ENCODE results near the gene BMX. TPM values are rescaled to one million over a fixed set of nuclear protein-coding genes. Genes with fewer than 3 reads are reported as not detected.

The BMX gene
- total and polyA plus RNA-seq, 2 donors (not counting 1 experiment from before 2014, with no cell fraction given), result not detected

GRCh38 chrX:15547356-15547755, 46.7 kb downstream of the BMX start:
- Mint-ChIP-seq H3K4me3 (no peak overlapping the region), H3K9me3 (ENCODE audit: insufficient read depth) (no peaks in the 10 kb centered on the region), H3K4me1 (no peaks in the 10 kb centered on the region), H3K27me3 (no peaks in the 10 kb centered on the region), H3K27ac (no peak overlapping the region)
- ChIA-PET POLR2A (no interaction called here), CTCF (no interaction called here)
- no peak overlapping the region for H3K4me3 ChIP-seq (ENCODE audit: control extremely low read depth in 1 of 5, extremely low read depth in 1 of 5, insufficient read depth in 1 of 5, low read depth in 2 of 5, low read length in 4 of 5)
- H3K36me3 ChIP-seq (replicated peaks in 1 of 2; ENCODE audit: control extremely low read depth in 1 of 2, control insufficient read depth in 1 of 2, extremely low read depth in 1 of 2, insufficient read depth in 2 of 2, low read length in 1 of 2), result no peaks in the 10 kb centered on the region
- H3K27ac ChIP-seq (ENCODE audit: low read length in 2 of 2), result no peak overlapping the region
- H3K79me2 ChIP-seq (ENCODE audit: control insufficient read depth, insufficient read depth, low read length), result no peaks in the 10 kb centered on the region
- no peaks in the 10 kb centered on the region for H4K20me1 ChIP-seq (ENCODE audit: control insufficient read depth, insufficient read depth, low read length, poor library complexity, severe bottlenecking)
- TF ChIP-seq CTCF (IDR thresholded peaks at IDR 0.05), result no peak
- TF ChIP-seq EZH2 (IDR thresholded peaks at IDR 0.05; ENCODE audit: borderline replicate concordance, insufficient read depth, low read depth, low read length, poor library complexity, severe bottlenecking), result no peak
- H3K9ac ChIP-seq (ENCODE audit: low read length), result no peak overlapping the region
- no peak for DNase-seq
- whole genome bisulfite sequencing (ENCODE audit: insufficient coverage), result no CpG with 5 or more reads among the region's 2 CpGs
- no peak for ATAC-seq (ENCODE audit: low read depth)
- no peak overlapping the region for H3K4me2 ChIP-seq (replicated peaks; ENCODE audit: low read depth, low read length, poor library complexity, severe bottlenecking)
- H3K27me3 ChIP-seq (replicated peaks in 1 of 4; ENCODE audit: control extremely low read depth in 1 of 4, control insufficient read depth in 3 of 4, insufficient read depth in 4 of 4, low read length in 3 of 4), result no peaks in the 10 kb centered on the region
- H3K4me1 ChIP-seq (ENCODE audit: control insufficient read depth in 2 of 2, insufficient read depth in 2 of 2, low read length in 2 of 2), result no peaks in the 10 kb centered on the region
- no peaks in the 10 kb centered on the region for H3K9me3 ChIP-seq (ENCODE audit: control extremely low read depth in 1 of 3, control insufficient read depth in 2 of 3, insufficient read depth in 1 of 3, low read length in 2 of 3)
- intact Hi-C loops (cut with micrococcal nuclease), result no loop called here
- H2AFZ ChIP-seq (ENCODE audit: insufficient read depth, low read depth, low read length, poor library complexity, severe bottlenecking), result no peak overlapping the region

GRCh38 chrX:15549189-15550012, 48.8 kb downstream of the BMX start:
- POLR2A ChIA-PET, result no interaction called here
- ATAC-seq (ENCODE audit: low read depth), result no peak
- Histone ChIP-seq H3K4me1 (ENCODE audit: control insufficient read depth in 2 of 2, insufficient read depth in 2 of 2, low read length in 2 of 2) (no peaks in the 10 kb centered on the region), H3K36me3 (replicated peaks in 1 of 2; ENCODE audit: control extremely low read depth in 1 of 2, control insufficient read depth in 1 of 2, extremely low read depth in 1 of 2, insufficient read depth in 2 of 2, low read length in 1 of 2) (no peaks in the 10 kb centered on the region), H3K9me3 (ENCODE audit: control extremely low read depth in 1 of 3, control insufficient read depth in 2 of 3, insufficient read depth in 1 of 3, low read length in 2 of 3) (no peaks in the 10 kb centered on the region), H3K79me2 (ENCODE audit: control insufficient read depth, insufficient read depth, low read length) (no peaks in the 10 kb centered on the region), H4K20me1 (ENCODE audit: control insufficient read depth, insufficient read depth, low read length, poor library complexity, severe bottlenecking) (no peaks in the 10 kb centered on the region), H3K27ac (ENCODE audit: low read length in 2 of 2) (no peak overlapping the region), H3K4me3 (ENCODE audit: control extremely low read depth in 1 of 5, extremely low read depth in 1 of 5, insufficient read depth in 1 of 5, low read depth in 2 of 5, low read length in 4 of 5) (no peak overlapping the region), H3K27me3 (replicated peaks in 1 of 4; ENCODE audit: control extremely low read depth in 1 of 4, control insufficient read depth in 3 of 4, insufficient read depth in 4 of 4, low read length in 3 of 4) (no peaks in the 10 kb centered on the region), H2AFZ (ENCODE audit: insufficient read depth, low read depth, low read length, poor library complexity, severe bottlenecking) (no peak overlapping the region), H3K9ac (ENCODE audit: low read length) (no peak overlapping the region), H3K4me2 (replicated peaks; ENCODE audit: low read depth, low read length, poor library complexity, severe bottlenecking) (no peak overlapping the region)
- H3K9me3 Mint-ChIP-seq (ENCODE audit: insufficient read depth), result no peaks in the 10 kb centered on the region
- no peaks in the 10 kb centered on the region for H3K4me1 Mint-ChIP-seq
- H3K27me3 Mint-ChIP-seq, result no peaks in the 10 kb centered on the region
- intact Hi-C loops (cut with micrococcal nuclease), result no loop called here
- no peak for DNase-seq
- WGBS (ENCODE audit: insufficient coverage), result 85% methylated on average over 6 of the region's 8 CpGs
- no peak overlapping the region for H3K27ac Mint-ChIP-seq
- no peak overlapping the region for H3K4me3 Mint-ChIP-seq
- TF ChIP-seq CTCF (IDR thresholded peaks at IDR 0.05) (no peak), EZH2 (IDR thresholded peaks at IDR 0.05; ENCODE audit: borderline replicate concordance, insufficient read depth, low read depth, low read length, poor library complexity, severe bottlenecking) (no peak)
- CTCF ChIA-PET, result no interaction called here

Measured in B cell (primary cell).